ENCODE data around the gene KCNC4.

KCNC4 gene

DNA sequence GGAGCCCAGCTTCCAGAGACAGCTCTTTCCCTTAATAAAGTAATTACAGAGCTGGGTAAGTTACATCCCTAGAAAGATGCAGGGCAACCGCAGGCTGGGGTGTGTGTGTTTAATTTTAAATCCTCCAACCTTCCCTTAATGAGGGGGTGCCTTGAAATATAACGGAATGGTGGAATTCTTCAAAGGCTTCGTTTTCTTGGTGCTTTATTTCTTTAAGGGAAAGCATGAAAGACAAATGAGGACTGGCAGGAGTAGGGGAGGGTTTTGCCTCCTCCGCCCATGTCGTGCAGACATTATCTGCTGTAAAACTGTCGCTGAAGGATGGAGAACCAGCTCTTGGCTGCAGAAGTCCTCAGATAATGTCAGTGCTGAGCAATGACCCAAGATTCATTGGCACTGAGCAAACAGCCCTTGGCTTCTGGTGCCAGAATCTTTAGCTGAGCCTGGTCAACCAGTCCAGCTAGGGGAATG lies 44.3 kb upstream of the KCNC4 start:
- DNase-seq (ENCODE audit: low read depth), result no peak
- TF ChIP-seq, protein P1, sequence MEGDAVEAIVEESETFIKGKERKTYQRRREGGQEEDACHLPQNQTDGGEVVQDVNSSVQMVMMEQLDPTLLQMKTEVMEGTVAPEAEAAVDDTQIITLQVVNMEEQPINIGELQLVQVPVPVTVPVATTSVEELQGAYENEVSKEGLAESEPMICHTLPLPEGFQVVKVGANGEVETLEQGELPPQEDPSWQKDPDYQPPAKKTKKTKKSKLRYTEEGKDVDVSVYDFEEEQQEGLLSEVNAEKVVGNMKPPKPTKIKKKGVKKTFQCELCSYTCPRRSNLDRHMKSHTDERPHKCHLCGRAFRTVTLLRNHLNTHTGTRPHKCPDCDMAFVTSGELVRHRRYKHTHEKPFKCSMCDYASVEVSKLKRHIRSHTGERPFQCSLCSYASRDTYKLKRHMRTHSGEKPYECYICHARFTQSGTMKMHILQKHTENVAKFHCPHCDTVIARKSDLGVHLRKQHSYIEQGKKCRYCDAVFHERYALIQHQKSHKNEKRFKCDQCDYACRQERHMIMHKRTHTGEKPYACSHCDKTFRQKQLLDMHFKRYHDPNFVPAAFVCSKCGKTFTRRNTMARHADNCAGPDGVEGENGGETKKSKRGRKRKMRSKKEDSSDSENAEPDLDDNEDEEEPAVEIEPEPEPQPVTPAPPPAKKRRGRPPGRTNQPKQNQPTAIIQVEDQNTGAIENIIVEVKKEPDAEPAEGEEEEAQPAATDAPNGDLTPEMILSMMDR (IDR thresholded peaks at IDR 0.05; ENCODE audit: low read depth, low read length, missing control alignments), result no peak
- H3K4me3 ChIP-seq (ENCODE audit: low read depth, low read length), result no peak overlapping the region

- DNase-seq (ENCODE audit: low read depth), result no peak
- TF ChIP-seq, protein P1 (IDR thresholded peaks at IDR 0.05; ENCODE audit: low read depth, low read length, missing control alignments), result no peak
- no peak overlapping the region for H3K4me3 ChIP-seq (ENCODE audit: low read depth, low read length)
These were observed 43.3 kb upstream of the KCNC4 start for GRCh38 chr1:110166861-110167260.

DNA sequence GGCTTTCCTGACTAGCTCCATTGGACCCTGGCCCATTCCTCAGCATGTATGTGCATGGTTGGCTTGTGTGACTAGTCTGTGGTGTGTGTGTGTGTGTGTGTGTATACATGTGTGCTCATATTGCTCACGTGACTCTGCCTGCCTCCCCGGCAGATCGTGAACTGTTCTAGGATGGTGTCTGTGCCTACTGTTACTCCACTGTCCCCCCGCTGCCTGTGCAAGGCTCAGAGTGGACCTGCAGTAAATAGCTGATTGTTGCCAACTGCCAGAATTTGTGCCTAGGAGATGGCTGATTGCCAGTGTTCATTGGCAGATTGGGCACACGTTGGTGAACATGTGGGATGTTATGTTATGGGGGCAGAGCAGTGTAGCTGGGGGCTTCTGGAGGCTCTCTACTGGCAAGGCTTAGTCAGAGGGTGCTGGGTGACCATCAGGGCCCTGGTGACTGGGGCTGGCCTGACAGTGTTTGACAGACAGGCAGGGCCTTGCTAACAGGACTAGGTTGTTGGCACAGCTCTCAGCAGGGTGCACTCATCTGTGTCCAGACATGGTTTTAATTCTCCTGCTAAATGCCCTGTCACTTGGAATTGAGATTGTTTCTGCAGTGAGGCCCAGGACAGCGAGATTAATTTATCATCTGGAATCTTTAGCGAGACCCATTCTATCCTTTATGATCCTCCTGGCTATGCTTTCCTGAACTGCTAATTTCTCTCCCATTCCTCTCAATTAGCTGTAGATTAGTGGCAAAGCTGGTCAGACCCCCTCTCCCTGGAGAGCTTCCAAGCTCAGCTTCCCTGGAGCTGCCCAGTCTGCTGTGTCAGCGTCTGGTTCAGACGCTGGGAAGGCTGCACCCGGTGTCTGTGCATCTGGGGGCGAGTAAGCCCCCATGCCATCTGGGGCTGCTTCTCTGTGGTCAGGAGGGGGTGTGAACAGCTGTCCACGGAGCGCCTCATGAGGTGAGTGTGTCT lies 39.1 kb upstream of the KCNC4 start:
- TF ChIP-seq, protein P1 (IDR thresholded peaks at IDR 0.05; ENCODE audit: low read depth, low read length, missing control alignments), result no peak
- no peak for DNase-seq (ENCODE audit: low read depth)
- H3K4me3 ChIP-seq (ENCODE audit: low read depth, low read length), result no peak overlapping the region

DNA sequence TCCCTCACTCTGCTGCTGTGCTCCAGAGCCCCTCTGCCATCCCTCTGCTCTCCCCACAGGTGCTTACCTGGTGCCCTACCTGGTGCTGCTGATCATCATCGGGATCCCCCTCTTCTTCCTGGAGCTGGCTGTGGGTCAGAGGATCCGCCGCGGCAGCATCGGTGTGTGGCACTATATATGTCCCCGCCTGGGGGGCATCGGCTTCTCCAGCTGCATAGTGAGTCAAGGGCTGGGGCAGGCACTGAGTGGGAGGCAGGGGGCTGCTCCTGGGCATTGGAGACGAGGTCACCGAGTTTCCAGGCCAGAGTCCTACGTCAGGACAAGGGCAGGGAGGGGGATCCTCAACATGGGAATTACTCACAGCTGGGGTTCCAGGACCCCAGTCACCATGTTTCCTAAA lies 38.1 kb upstream of the KCNC4 start:
- DNase-seq (ENCODE audit: low read depth), result no peak
- no peak overlapping the region for H3K4me3 ChIP-seq (ENCODE audit: low read depth, low read length)
- TF ChIP-seq, protein P1 (IDR thresholded peaks at IDR 0.05; ENCODE audit: low read depth, low read length, missing control alignments), result no peak

DNA sequence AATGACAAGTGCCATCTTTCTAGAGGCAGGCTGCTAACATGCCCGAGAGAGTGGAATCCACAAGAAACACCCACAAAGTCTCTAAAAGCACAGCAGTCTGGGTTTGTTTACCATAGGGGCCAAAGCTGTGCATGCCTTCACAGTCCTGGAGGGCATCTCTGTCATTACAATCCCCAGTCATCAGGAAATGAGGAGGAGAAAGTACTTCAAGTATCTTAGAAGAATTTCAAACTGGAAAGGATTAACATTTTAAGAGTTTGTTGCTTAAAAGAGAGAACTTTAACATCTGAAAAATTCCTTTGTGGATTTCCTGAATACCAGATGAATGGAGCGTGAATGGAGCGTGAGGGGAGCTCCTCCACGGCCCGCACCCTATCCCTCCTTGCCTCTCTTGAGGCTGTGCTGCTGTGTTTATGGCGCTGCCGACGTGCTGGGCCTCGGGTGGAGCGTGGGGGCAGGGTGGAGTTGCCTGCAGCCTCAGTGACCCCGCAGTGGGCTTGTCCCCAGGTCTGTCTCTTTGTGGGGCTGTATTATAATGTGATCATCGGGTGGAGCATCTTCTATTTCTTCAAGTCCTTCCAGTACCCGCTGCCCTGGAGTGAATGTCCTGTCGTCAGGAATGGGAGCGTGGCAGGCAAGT lies 36.5 kb upstream of the KCNC4 start:
- DNase-seq (ENCODE audit: low read depth), result no peak
- TF ChIP-seq, protein P1 (IDR thresholded peaks at IDR 0.05; ENCODE audit: low read depth, low read length, missing control alignments), result no peak
- no peak overlapping the region for H3K4me3 ChIP-seq (ENCODE audit: low read depth, low read length)

GRCh38 chr1:110174961-110175360 lies 35.2 kb upstream of the KCNC4 start:
- no peak overlapping the region for H3K4me3 ChIP-seq (ENCODE audit: low read depth, low read length)
- no peak for DNase-seq (ENCODE audit: low read depth)
- TF ChIP-seq, protein P1 (IDR thresholded peaks at IDR 0.05; ENCODE audit: low read depth, low read length, missing control alignments), result no peak
